HG03469 (cell line): ENCODE data around the gene FBXL7.

ENCODE experiments used
- ATAC-seq: cut with Tn5 transposase; IDR thresholded peaks from one replicate; pipeline ENCODE4 v1.9.1; 2021; ENCODE audit warnings: mild to moderate bottlenecking, moderate library complexity, moderate number of reproducible peaks; ENCODE audit not compliant: unreplicated experiment

Gene FBXL7

GRCh38 chr5:15796557-15796956, 296.6 kb downstream of the FBXL7 start:
- no peak for ATAC-seq

GRCh38 chr5:15797116-15797515, 297.1 kb downstream of the FBXL7 start:
- no peak for ATAC-seq

GRCh38 chr5:15798006-15798405, 298.0 kb downstream of the FBXL7 start:
- no peak for ATAC-seq

- ATAC-seq: no peak
These were observed 299.0 kb downstream of the FBXL7 start for GRCh38 chr5:15799014-15799413.

GRCh38 chr5:15799612-15800011, 299.6 kb downstream of the FBXL7 start:
- ATAC-seq: no peak

- ATAC-seq: no peak
These were observed 303.3 kb downstream of the FBXL7 start for GRCh38 chr5:15803280-15803679.

GRCh38 chr5:15806613-15807012, 306.6 kb downstream of the FBXL7 start:
- no peak for ATAC-seq

- ATAC-seq: no peak
These were observed 307.3 kb downstream of the FBXL7 start for GRCh38 chr5:15807248-15807647.

GRCh38 chr5:15807871-15808270, 307.9 kb downstream of the FBXL7 start:
- no peak for ATAC-seq

GRCh38 chr5:15808577-15808976, 308.6 kb downstream of the FBXL7 start:
- no peak for ATAC-seq

GRCh38 chr5:15819617-15820016, 319.6 kb downstream of the FBXL7 start:
- no peak for ATAC-seq

- ATAC-seq: no peak
These were observed 321.5 kb downstream of the FBXL7 start for GRCh38 chr5:15821506-15821905.

GRCh38 chr5:15823398-15823797, 323.4 kb downstream of the FBXL7 start:
- no peak for ATAC-seq

- no peak for ATAC-seq
These were observed 327.8 kb downstream of the FBXL7 start for GRCh38 chr5:15827741-15828140.

- no peak for ATAC-seq
These were observed 331.4 kb downstream of the FBXL7 start for GRCh38 chr5:15831408-15831807.

- ATAC-seq: no peak
These were observed 333.4 kb downstream of the FBXL7 start for GRCh38 chr5:15833365-15833764.

GRCh38 chr5:15834596-15835245, 334.7 kb downstream of the FBXL7 start:
- no peak for ATAC-seq

GRCh38 chr5:15835514-15835913, 335.5 kb downstream of the FBXL7 start:
- ATAC-seq: no peak

- ATAC-seq: no peak
These were observed 337.7 kb downstream of the FBXL7 start for GRCh38 chr5:15837551-15838289.

- no peak for ATAC-seq
These were observed 344.3 kb downstream of the FBXL7 start for GRCh38 chr5:15844253-15844652.

- ATAC-seq: no peak
These were observed 344.9 kb downstream of the FBXL7 start for GRCh38 chr5:15844871-15845270.

GRCh38 chr5:15850536-15850935, 350.6 kb downstream of the FBXL7 start:
- ATAC-seq: no peak

- ATAC-seq: no peak
These were observed 351.0 kb downstream of the FBXL7 start for GRCh38 chr5:15850939-15851341.
